Left forelimb (tissue), 1 donor: Measurements from ENCODE around the gene PRMT7.

Experiments
- DNase-seq: peaks from one replicate; pipeline ENCODE4 v3.0.0-alpha.2; 2018; ENCODE audit warnings: low spot score

Gene PRMT7, protein sequence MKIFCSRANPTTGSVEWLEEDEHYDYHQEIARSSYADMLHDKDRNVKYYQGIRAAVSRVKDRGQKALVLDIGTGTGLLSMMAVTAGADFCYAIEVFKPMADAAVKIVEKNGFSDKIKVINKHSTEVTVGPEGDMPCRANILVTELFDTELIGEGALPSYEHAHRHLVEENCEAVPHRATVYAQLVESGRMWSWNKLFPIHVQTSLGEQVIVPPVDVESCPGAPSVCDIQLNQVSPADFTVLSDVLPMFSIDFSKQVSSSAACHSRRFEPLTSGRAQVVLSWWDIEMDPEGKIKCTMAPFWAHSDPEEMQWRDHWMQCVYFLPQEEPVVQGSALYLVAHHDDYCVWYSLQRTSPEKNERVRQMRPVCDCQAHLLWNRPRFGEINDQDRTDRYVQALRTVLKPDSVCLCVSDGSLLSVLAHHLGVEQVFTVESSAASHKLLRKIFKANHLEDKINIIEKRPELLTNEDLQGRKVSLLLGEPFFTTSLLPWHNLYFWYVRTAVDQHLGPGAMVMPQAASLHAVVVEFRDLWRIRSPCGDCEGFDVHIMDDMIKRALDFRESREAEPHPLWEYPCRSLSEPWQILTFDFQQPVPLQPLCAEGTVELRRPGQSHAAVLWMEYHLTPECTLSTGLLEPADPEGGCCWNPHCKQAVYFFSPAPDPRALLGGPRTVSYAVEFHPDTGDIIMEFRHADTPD

GRCh38 chr16:68310774-68311511 lies at the start of gene PRMT7, which contains the start of gene SLC7A6OS:
Gene PRMT7, plus strand, starts transcription at chr16:68311019. Its CDS starts 4,961 bp downstream, at chr16:68315980.
Gene SLC7A6OS, minus strand, starts transcription at chr16:68310946. Its CDS starts 20 bp downstream, at chr16:68310926.
- peak; percentile 91 for DNase-seq

DNA sequence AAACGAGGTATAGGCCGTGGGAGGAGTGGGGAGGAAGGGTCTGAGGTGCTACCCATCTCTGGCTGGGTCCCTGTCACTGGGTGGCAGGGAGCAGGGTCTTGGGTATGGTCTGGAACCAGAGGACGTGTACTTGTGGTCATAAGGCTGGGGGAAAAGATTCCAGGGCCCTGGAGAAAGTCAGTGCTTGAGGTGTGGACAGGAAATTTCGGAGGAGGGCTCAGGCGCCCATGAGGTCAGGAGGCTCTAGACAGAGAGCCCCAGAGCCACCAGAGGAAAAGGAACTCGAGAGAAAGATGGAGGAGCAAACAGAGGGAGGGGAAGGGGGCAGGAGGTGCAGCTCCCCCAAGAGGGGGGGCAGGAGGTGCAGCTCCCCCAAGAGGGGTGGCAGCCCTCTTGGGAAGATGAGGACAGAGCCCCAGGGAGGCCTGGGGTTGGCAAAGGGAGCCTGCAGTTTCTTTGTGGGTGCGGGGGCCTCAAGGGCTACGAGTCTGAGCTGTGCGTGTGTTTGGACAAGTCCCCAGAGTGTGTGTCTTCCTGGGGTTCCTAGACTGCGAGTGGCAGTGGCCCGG lies 47.2 kb upstream of the PRMT7 start:
- no peak for DNase-seq

DNA sequence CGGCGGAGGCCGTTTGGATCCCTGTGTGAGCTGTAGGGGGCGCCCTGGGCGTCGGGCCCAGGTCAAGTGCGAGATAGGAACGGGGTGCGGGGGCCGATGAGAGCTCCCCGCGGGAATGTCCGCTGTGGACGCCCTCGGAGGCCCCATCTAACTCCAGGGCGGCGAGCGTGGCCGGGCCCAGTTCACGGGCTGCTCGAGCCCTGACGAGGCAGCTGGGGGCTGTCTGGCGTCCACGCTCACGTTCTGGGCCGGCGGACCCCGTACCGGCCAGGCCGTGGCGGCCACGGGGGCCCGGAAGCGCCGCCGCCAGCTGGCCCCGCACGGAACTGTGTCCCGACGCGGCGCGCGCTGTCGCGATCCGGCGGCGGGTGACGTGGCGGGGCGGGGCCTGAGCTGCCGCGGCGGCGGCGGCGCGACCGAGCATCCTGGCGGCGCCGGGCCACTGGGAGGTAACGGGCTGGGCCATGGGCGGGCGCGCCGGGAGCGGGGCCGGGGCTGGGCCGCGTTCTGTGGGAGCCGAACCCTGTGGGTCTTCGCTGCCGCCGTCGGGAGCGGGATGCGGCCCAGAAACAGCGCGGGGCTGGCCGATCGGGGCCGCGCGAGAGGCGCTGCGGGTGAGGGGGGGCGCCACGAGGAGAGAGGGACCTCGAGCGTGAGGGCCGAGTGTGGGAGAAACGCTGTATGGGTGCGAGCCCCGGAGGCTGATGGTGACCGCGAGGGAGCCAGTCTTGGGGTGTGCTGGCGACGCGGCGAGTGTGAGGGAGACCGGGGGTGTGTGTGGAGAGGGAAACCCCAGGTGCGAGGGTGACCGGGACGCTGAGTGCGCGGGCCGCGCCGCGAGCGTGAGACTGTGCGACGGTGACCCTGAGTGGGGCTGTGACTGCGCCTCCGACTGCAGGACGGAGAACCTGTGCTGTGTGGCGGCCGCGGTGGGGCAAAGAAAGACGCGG lies 46.4 kb upstream of the PRMT7 start, which contains the start of gene SLC7A6:
Gene SLC7A6 (plus strand): TSS at position 399 of the 950 bp plus-strand sequence. CDS start 10,201 bp downstream, outside the sequence.
- DNase-seq = peak; percentile 82

- DNase-seq = no peak
These were observed 45.5 kb upstream of the PRMT7 start for GRCh38 chr16:68265078-68265920.

DNA sequence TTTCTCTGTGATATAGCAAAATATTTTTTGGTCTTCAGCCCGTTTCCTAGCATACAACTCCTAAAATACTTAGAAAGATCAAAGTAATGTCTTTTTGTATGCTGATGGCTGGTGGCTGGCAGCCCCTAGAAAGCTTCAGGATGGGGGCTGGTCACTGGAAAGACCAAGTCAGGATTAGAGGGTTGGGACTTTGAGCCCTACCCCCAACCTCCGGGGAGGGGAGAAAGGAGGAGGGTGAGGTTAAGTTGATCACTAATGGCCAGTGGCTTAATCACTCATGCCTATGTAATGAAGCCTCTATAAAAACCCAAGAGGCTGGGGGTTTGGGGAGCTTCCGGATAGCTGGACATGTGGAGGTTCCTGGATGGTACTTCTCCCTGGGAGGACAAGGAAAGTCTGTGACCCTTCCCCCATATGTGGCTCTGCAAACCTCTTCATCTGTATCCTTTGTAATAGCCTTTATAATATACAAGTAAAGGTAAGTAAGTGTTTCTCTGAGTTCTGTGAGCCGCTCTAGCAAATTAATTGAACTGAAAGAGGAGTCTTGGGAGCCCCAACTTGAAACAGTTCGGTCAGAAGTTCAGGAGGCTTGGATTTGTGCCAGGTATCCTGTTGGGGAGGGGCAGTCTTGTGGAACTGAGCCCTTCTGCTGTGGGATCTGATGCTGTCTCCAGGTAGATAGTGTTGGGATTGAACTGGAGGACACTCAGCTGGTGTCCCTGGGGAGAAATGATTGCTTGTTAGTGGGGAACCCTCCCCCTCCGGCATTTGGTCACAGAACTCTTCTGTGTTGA lies 43.0 kb upstream of the PRMT7 start:
- DNase-seq = no peak

DNA sequence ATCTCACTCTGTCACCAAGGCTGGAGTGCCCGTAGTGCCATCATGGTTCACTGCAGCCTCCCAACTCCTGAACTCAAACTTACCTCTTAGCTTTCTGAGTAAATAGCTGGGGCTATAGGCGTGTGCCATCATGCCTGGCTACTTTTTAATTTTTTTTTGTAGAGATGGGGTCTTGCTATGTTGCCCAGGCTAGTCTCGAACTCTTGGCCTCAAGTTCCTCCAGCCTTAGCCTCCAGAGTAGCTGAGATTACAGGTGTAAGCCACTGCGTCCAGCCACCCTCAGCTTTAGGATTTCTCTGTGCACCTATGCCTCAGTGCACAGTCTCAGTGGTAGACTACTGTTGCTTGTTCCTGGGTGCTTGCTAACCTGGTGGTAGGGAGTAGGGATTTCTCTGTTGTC lies 41.0 kb upstream of the PRMT7 start:
- no peak for DNase-seq

GRCh38 chr16:68270353-68270752 lies 40.5 kb upstream of the PRMT7 start:
- DNase-seq = no peak

GRCh38 chr16:68272507-68273209 lies 38.2 kb upstream of the PRMT7 start:
- no peak for DNase-seq

DNA sequence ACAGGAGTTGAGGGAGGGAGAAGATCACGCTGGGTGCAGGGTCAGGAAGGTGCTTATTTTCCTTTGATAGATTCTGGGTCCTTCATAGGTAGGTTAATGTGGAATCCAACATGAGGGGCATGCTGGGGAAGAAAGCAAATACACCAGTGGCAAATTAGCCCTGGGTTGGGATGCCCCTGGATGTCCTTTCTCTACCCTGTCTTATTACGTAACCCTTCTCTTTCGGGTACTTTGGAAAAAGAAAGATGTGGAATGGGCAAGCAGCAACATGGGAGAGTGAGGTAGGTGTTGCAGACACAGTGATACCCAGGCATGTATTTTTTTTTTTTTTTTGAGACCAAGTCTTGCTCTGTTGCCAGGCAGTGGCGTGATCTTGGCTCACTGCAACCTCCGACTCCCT lies 37.4 kb upstream of the PRMT7 start:
- DNase-seq = no peak

DNA sequence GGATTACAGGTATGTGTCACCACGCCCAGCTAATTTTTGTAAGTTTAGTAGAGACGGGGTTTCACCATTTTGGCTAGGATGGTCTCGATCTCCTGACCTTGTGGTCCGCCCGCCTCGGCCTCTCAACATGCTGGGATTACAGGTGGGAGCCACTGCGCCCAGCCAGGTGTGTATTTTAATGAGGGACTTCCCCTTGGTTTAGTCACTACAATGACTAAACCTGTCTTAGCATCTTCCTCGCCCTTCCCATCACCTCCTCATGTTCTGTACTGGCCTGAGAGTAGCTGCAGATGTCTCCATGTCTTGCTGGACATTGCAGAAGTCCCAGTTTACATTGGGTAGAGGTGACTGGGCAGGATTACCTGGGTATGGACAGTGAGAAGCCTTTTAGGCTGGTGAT lies 36.9 kb upstream of the PRMT7 start:
- DNase-seq = no peak

DNA sequence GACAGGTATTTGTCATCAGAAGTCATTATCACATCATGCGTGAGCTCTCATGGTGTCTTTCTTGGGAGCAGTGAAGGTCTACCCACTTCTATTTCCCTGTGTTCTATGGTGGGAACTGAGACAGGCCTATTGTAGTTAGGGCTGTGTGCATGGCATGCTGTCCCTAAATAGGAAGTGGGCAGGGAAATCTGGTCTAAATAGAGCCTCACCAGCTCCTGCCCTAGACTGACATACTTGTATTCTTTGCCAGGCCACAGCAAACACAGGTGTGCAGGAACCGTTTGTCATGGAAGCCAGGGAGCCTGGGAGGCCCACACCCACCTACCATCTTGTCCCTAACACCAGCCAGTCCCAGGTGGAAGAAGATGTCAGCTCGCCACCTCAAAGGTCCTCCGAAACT lies 36.4 kb upstream of the PRMT7 start:
- no peak for DNase-seq

- no peak for DNase-seq
These were observed 35.1 kb upstream of the PRMT7 start for GRCh38 chr16:68275611-68276191.

DNA sequence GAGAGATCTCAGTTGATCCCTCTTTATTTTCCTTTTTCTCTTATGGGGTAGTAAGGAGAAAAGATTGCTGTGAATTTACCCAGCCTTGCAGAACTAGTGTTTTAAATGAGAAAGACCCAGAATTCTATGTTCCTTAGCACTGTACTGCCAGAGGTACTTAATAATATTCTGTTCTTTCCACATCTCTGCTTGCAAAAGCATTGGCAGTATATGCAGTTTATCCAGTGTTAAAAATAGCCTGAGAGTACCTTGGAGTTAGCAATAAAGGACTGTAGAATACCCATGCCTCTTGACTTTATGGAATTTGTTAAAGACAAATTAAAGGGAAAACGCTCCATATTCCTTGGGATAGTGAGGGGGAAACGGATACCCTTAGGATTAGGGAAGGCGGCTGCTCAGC lies 34.6 kb upstream of the PRMT7 start:
- no peak for DNase-seq

DNA sequence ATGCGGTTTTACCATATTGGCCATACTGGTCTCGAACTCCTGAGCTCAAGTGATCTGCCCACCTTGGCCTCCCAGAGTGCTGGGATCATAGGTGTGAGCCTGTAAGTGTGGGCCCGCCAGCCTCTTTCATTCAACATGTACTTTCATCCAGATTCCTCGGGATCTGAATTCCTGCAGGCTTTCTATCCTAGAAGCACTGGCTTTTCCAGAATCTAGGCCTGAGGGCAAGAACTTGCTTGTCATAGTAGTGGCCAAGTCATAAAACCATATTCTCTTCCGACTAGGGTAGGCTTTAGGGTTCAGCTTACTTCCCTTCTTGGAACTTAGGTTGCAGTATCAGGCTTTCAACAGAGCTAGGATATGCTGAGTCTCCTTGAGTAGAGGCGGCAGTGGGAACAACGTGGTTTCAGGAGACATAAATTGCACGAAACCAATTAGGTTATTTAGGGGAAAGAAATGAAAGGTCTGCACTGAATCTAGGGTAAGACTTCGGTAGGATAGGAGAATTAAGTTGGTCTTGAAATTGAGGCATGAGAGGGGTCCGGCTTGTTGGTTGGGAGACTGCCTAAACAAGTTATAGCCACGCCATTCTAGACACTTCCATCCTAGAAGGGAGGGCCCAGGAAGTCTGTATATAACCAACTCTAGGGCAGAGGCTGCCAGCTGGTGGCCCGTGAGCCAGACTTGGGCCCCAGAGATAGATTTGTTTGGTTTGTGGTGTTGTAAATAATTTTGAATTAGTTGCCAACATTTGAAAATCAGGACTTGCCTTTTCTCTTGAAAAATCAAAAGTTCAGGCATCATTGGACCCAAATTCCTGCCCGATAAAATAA lies 30.9 kb upstream of the PRMT7 start:
- no peak for DNase-seq

DNA sequence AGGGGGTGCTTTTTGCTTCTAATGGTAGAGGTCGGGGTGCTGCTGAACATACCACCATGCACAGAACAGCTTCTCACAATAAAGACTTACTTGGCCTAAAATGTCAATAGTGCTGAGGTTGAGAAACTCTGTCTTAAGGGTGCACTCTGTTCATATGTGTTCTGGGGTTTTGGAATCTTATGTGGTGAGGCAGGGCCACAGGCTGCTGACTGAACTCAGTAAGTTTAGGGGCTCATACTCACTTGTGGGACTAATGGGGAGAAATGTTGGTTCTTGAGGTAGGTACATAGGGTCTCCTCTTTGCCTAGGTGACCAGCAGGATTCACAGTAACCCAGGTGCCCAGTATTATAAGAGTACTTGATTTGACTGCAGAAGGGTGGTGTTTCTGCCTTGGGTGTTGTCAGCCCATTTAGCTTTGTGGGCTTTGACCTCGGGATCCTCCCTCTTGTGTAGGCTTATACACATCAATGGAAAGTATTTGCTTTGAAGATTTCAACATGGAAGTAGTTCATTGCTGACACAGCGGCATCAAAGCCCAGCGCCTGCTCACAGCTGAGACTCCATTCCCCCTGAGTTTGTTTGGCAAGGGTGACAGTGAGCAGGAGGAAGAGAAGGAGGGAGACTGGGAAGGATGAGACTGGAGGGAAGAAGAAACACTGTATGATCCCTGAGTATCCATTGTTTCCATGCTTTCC lies 29.3 kb upstream of the PRMT7 start:
- no peak for DNase-seq

DNA sequence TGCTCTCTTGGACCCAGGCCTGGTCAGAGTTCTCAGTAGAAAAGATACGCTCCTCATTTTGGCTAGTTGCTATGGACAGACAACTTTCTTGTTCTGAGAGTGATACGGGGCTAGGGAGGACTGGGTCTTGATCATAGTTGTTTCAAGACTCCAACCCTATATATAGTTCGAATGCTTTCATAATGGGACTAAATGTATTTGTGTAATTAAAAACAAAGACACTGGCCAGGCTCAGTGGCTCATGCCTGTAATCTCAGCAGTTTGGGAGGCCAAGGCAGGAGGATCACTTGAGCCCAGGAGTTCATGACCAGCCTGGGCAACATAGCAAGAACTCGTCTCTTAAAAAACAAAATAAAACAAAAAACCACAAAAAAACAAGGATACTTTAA lies 28.8 kb upstream of the PRMT7 start:
- no peak for DNase-seq

DNA sequence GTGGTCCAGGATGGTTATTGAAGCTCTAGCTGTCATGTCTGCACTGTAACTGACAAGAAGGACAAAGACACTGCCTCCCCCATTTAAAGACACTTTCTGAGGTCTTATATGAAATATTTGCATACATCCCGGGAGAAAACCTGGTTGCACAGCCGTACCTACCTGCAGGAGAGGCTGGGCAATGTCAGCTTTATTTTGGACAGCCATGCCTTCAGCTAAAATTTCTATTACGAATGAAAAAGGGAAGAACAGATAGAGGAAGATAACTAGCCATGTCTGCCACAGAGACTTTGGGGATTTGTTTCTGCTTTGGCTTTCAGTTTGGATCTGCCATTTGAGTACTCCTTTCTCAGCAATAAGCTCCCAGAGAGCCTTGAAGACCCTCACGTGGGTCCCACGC lies 27.5 kb upstream of the PRMT7 start:
- no peak for DNase-seq
